Adrenal gland (tissue), 5 donors: Measurements from ENCODE around the gene DHODH.

Source experiments
- CTCF ChIP-seq, 6 experiments: fragments of 450-650 bp in 4 of 6; fragments of 200-600 bp in 2 of 6; sonication (generic) in 1 of 6; IDR thresholded peaks; 1 replicate in 5 of 6; 2 replicates in 1 of 6; pipeline versions ENCODE4 v1.5.1 to v1.8.0; 2016 to 2021; ENCODE audit warnings: antibody characterized with exemption in 6 of 6, mild to moderate bottlenecking in 2 of 6, moderate library complexity in 1 of 6
- POLR2A ChIP-seq, 2 donors: fragments of 450-650 bp; IDR thresholded peaks; one replicate each; pipeline ENCODE4 v1.6.1; 2017; ENCODE audit warnings: antibody characterized with exemption in 2 of 2, mild to moderate bottlenecking in 2 of 2, moderate library complexity in 1 of 2
- donor health status: DM: no; HTN: no; CAD: no.

- TF ChIP-seq CTCF (IDR thresholded peaks at IDR 0.05) (no peak), POLR2A (IDR thresholded peaks at IDR 0.05) (no peak)
These were observed 34.5 kb downstream of the DHODH start for GRCh38 chr16:72043058-72043457.
